Cardiac septum (tissue), 1 donor: ENCODE data around the gene PLEKHM3. TPM values are rescaled to one million over a fixed set of nuclear protein-coding genes. Genes with fewer than 3 reads are reported as not detected.
"Not testable (repeated sequence)": the region's sequence is repeated elsewhere in the genome, so short reads cannot be mapped to it uniquely, and the experiment has no call there.

Experiments used
- DNase-seq: peaks from one replicate; pipeline ENCODE4 v3.0.0-alpha.2; 2020; ENCODE audit warnings: low spot score
- intact Hi-C: fragments of 100-400 bp; cut with DNase I; formaldehyde crosslinking; loops from one replicate; pipeline ENCODE4 v1.14.0; 2022
- total RNA-seq: library from RNA; stranded (reverse); fragmentation: NEBNext Ultra II Directional; extraction: Animal tissue kit (Norgen Biotek cat#: 25700); gene quantifications from one replicate; pipeline ENCODE4 v1.2.1, GENCODE V29; 2021
- donor health status: DM: no; HTN: no; CAD: no.

PLEKHM3 gene
- total RNA-seq, 1 donor from 2014 or later, result 12.0 TPM

DNA sequence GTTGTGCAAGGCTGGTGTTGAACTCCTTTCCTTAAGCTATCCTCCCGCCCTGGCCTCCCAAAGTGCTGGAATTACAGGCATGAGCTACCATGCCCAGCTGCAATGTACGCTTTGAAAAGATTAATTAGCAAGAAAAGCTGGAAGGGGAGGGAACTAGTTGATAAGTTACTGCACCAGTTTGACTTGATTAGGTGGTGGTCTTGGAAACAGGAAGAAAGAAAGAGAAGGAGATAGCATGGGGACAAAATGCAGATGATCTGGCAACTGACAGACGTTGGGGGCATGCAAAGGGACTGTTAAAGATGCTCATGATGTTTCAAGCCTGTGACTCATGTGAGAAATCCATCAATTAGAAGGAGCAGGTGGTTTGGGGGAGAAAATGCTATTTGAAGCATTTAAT, 68.6 kb downstream of the PLEKHM3 start:
- DNase-seq, result no peak
- intact Hi-C loops, result no loop called here

DNA sequence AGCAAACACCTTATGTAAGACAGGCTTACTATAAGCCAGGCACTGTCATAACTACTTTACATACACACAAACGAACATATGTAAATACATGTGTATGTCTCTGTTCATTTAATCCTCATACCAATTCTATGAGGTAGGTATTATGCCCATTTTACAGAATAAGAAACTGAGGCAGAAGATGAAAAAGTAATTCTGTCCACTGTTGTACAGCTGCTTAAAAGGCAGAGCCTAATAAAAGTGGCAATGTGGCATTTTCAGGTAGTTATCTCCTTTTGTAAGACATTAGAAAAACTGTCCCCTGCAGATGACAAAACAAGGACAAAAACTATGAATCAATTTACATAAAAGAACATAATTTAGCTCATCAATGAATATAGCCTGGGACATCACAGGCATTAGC, 69.9 kb downstream of the PLEKHM3 start:
- intact Hi-C loops, result no loop called here
- no peak for DNase-seq

DNA sequence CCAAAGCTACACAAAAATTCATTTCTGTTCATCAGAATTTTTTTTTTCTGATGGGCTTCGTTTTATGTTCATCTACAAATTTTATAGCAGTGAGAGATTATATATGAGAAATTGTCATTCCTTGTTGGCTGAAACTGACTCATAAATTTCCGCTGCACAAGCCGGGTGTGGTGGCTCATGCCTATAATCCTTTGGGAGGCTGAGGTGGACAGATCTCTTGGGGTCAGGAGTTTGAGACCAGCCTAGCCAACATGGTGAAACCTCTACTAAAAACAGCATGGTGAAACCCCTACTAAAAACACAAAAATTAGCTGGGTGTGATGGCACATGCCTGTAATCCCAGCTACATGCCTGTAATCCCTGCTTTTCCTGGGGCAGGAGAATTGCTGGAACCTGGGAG, 72.0 kb downstream of the PLEKHM3 start:
- intact Hi-C loops, result no loop called here

DNA sequence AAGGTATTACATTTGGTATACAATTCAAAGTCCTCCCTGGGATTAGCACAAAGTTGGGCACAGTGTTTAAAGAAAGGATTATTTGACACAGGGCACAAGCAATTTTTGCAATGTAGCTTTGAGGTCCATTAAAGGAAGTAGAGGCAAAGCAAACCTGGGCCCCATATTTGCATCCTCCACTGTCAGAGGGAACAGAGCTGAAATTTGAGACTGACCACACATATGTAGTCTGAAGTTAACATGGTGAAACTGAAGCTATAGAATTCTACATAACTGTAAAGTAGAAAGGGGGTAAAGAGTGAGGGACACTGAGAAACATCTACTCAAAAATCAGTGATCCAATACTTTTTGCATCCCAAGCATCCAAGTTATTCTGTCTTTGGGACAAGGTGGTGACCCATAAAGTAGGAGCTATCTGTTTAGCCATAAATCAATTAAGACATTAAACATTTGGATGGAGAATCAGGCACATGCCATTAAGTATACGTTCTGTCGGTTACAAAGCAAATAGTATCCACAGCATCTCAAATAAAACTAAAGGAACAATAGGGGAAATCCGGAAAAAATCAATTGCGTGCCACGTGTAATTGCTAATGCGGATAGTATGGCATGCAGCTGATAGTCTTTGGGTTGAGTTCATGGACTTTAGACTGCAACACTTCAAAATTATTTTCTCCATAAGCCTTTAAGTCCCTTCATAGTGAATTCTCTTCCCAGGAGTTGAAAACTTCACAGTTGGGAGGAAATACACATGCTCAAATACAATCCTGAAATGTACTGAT, 72.6 kb downstream of the PLEKHM3 start:
- no peak for DNase-seq

More for the DNA sequence above, 72.0 kb downstream of the PLEKHM3 start:
- no peak for DNase-seq

DNA sequence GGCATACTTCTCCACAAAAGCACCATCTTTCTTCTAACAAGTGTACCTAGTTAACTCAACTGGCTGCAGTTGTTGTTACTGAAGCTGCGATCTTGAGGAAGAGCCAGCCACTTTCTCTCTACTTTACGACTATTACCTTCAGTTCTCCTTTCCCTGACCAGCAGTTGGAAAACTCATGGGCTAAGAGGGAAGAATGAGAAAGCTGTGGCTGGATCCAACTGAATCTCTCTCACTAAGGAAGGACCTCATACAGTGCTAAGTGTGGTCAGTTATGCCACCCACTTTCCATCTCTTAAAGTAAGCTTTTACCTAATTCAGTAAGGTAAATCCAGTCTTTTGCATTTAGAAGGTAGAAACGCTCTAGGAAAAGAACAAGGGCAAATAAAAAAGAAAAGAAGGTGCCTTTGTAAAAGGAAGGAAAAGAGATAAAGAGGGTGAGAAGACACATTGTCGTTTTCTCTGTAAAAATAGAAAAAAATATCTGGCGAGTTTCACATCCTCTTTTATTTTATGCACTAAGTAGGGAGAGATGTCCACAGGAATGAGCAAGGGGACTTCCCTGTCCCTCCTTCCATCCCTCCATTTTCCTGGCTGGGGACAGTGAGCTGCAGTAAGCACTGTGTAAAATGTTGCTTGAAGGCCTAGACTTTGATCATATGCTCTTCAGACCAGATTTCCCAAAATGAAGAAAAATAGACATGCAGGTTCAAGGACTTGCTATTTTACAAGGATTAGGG, 73.4 kb downstream of the PLEKHM3 start:
- intact Hi-C loops, result no loop called here
- DNase-seq, result no peak

More for the DNA sequence above, 72.6 kb downstream of the PLEKHM3 start:
- intact Hi-C loops, result no loop called here

- intact Hi-C loops, result no loop called here
- DNase-seq, result no peak
These were observed 74.6 kb downstream of the PLEKHM3 start for GRCh38 chr2:207950761-207951114.

DNA sequence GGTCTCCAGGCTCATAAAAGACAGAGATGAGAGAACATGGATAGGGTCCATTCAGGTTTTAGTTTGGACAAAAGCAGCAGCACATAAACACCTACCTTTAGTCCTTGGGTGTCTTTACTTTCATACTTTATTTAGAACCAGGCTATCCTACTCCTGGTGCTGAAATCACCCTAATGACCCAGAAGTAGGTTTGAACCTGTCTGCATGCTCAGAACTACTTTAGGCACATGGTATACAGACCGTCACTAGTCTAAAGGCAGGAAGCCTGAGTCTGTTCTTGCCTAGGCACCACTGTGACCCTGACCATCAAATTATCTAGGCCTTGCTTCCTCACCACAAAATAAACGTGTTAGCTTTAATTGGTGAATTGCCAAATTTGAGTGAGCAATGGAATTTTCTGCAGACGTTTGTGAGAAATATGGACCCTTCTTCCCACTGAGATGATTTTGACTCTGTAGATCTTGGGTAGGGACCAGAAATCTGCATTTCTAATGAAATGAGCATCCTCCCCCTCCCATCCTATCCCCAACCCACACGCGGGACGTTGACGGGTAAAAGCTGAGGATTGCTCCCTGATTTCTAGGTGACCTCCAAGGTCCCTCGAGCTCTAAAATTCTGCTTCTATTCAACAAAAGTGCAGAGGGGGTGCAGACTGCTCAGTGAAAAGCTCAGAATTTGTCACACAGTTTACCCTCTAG, 75.1 kb downstream of the PLEKHM3 start:
- no peak for DNase-seq
- intact Hi-C loops, result no loop called here

- DNase-seq, intact Hi-C loops: not testable (repeated sequence)
These were observed 76.1 kb downstream of the PLEKHM3 start for GRCh38 chr2:207949245-207949644.

DNA sequence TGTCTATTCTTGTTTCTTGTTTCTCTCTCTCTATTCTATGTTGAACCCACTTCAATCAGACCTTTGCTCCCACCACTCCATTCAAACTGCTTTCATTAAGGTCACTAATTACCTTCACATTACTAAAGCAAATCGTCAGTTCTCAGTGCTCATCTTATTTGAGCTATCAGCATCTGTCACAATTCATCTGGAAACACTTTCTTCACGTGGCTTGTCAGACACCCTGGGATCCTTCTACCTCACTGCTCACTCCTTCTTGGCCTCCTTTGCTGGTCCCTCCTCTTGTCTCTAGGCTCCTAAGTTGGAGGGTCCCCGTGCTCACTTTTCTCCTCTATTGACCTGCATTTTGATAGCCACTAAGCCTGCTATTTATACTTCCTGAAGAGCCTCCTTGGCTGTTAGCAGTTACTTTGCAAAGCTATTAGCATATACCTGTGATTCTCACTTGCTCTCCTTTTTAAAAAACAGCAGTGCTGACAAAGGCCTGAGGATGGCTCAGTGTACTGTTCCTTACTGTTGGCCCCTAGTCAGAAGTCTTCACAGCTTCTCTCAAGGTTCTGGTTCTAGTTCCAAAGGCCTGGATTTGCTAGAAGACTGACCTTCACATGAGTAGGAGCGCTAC, 80.2 kb downstream of the PLEKHM3 start:
- intact Hi-C loops, result no loop called here
- DNase-seq, result no peak

GRCh38 chr2:207944334-207944733, 81.0 kb downstream of the PLEKHM3 start:
- no peak for DNase-seq
- intact Hi-C loops, result no loop called here

- intact Hi-C loops, result no loop called here
- no peak for DNase-seq
These were observed 85.8 kb downstream of the PLEKHM3 start for GRCh38 chr2:207939342-207940108.

DNA sequence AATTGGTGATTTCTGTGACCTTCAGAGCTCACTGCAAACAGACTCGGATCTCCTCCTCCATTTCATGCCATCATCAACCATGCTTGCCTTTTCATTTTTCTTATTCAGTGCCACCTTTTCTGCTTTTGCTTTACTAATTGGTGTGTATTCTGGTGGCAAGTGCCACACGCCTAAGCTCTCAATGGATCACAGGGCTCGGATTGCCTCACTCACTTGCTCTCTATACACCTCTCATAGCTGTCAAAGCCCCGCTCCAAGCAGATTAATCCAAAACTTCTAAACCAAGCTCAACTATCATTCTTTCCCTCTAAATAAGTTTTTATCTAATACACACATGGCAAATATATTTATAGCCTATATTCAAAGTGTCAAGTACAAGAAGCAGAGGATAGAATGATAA, 86.4 kb downstream of the PLEKHM3 start:
- no peak for DNase-seq
- intact Hi-C loops, result no loop called here

- no peak for DNase-seq
- intact Hi-C loops, result no loop called here
These were observed 86.9 kb downstream of the PLEKHM3 start for GRCh38 chr2:207938415-207938814.

DNA sequence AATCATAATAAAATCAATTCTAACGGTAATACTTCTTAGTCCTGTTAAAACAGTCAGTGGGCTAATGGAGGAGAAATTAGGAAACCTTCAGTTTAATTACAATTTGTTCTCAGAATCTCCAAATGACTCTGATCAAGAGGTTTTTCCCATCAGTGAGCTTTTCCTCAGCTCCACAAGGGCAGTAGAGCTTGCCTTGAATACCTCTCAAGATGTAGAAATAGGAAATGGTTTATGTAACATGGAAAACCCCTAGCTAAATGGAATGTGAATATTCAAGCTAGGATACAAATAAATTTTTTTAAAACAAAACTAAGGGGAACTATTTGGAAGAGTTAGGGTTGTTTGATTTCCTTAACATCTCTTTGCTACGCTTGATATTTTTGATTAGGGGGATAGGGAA, 87.5 kb downstream of the PLEKHM3 start:
- intact Hi-C loops, result no loop called here

DNA sequence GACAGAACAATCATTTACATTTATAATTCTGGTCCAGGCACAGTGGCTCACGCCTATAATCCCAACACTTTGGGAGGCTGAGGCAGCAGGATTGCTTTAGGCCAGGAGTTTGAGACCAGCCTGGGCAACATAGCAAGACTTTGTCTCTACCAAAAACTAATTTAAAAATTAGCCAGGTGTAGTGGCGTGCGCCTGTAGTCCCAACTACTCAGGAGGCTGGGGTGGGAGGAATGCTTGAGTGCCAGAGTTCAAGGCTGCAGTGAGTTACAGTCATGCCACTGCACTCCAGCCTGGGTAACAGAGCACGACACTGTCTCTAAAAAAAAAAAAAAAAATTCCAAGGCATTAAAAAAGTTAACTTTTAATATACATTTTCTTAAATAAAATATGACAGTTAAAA, 88.1 kb downstream of the PLEKHM3 start:
- no peak for DNase-seq
- intact Hi-C loops, result no loop called here

More for the DNA sequence above, 87.5 kb downstream of the PLEKHM3 start:
- DNase-seq, result no peak

DNA sequence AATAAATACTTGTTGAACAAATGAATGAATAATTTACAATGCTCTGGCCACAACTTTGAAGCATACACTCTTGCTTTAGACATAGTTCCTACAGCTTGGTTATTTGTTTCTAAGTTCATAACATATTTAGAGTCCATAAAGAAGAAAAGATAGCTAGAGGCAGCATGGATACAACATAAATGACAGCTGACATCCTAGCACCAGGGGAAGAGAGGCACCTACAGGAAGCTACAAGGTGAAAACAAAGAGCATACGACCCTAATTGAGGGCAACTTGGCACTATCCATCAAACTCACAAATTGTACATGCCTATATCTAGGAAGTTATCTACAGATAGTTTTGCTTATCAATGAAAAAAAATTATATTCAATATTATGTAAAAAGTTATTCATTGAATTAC, 88.9 kb downstream of the PLEKHM3 start:
- intact Hi-C loops, result no loop called here
- DNase-seq, result no peak

GRCh38 chr2:207935991-207936370, 89.3 kb downstream of the PLEKHM3 start:
- DNase-seq, result no peak
- intact Hi-C loops, result no loop called here

GRCh38 chr2:207935121-207935990, 90.0 kb downstream of the PLEKHM3 start:
- no peak for DNase-seq
- intact Hi-C loops, result no loop called here

GRCh38 chr2:207934720-207935119, 90.6 kb downstream of the PLEKHM3 start:
- intact Hi-C loops, result no loop called here

More at GRCh38 chr2:207934720-207935119, 90.6 kb downstream of the PLEKHM3 start:
- no peak for DNase-seq
